ENCODE results near the gene NTM.

The NTM gene

DNA sequence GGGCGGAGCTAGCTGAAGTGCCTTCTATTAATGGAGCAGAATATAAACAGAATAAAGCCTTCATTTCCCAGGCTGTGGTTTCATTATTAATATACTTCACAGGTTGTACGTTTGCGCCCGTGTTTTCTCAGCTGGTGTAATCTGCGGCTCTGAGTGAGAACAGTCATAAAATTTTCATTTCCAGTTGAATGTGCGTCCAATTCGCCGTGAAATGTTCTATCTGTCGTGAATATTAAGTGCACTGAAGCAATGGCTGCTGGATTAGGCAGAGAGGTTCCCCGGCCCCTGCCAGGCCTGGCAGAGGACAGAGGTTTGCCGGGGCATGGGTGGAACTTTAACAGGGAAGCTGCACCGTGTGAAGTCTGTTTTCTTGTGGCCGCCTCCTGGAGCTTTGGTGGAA is 874.4 kb downstream of the NTM start:
- TF ChIP-seq, protein P1, sequence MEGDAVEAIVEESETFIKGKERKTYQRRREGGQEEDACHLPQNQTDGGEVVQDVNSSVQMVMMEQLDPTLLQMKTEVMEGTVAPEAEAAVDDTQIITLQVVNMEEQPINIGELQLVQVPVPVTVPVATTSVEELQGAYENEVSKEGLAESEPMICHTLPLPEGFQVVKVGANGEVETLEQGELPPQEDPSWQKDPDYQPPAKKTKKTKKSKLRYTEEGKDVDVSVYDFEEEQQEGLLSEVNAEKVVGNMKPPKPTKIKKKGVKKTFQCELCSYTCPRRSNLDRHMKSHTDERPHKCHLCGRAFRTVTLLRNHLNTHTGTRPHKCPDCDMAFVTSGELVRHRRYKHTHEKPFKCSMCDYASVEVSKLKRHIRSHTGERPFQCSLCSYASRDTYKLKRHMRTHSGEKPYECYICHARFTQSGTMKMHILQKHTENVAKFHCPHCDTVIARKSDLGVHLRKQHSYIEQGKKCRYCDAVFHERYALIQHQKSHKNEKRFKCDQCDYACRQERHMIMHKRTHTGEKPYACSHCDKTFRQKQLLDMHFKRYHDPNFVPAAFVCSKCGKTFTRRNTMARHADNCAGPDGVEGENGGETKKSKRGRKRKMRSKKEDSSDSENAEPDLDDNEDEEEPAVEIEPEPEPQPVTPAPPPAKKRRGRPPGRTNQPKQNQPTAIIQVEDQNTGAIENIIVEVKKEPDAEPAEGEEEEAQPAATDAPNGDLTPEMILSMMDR (conservative IDR thresholded peaks at IDR 0.05): no peak
- no peak overlapping the region for H3K27ac ChIP-seq

DNA sequence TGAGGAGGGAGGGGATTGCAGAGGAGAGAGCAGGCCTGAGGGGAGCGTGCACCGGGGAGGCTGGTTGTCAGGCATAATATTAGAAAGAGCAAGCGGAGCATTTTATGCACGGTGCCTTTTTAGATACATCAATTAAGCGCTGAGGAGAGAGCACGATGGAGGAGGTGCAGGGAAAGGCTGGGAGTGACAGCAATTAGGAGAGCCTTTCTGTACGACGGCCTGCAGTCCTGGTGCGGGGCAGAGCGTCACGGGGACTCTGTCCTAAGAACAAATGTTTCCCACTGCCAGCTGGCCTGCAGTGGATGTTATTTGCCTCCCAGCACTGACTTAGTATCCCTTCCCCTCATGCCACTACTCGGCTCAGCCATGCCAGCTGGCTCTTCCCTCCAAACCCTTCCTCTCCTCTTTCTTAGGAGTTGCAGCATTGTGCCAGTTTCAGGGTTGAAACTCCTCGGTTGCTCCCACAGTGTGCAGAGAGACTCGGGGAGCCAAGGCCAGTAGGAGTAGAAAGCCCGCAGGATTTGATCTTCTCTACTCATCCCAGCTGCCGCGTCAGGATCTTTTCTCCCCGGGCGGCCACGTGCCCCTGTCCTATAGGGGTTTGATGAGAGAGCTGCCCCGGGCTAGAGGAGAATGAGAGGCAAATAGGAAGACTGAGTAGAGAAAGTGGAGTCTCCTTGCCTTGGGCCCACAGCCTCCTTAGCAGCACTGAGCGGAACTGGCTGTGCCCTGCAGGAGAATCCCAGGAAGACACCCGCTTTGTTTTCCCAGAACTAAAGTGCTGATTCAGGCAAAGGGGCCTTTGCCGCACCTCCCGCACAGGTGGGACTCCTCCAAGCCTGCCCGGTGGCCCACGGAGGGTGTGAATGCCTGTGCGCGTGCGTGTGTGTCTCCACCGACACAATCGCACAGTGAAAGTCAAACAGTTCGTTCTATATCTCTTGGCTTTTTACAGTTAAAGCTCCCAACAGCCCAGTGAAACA is 875.3 kb downstream of the NTM start:
- no peak overlapping the region for H3K27ac ChIP-seq
- TF ChIP-seq, protein P1 (conservative IDR thresholded peaks at IDR 0.05): no peak

DNA sequence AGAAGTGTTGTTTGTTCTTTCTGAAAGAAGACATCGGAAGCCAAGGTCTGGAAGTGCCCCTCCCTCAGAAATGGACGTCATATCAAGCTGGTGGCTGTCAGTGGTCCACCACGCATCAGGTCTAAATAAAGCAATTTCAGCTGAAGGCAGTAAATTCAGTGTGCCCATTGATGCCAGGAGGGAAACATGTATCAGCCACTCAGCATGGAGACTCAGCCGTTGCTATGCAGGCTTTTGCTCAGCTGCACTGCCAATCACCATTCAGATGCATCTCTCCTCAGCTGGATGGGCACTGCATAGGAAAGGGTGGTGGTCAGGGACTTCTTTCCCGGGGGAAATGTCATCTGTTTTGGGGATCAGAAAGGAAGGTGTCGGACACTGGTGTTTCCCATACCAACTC is 878.2 kb downstream of the NTM start:
- H3K27ac ChIP-seq: no peak overlapping the region
- TF ChIP-seq, protein P1 (conservative IDR thresholded peaks at IDR 0.05): no peak

DNA sequence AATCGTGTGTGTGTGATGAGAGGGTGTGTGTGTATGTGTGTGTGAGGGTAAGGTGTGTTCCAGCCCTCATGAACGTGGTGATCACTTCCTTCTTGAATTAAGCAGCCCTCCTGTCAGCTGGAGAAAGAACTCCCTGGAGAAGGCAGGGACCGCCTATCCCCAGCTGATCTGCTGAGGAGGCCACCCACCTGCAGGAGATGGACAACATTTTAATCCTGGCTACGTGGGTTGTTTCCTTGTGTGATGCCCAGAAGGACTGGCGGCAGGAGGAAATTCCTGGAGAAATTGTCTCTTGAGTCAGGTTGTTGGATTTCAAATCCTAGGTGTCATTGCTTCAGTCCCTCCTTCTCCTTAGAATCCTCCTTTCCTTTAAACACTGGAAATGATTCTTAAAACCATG is 878.8 kb downstream of the NTM start:
- H3K27ac ChIP-seq: no peak overlapping the region
- TF ChIP-seq, protein P1 (conservative IDR thresholded peaks at IDR 0.05): no peak

DNA sequence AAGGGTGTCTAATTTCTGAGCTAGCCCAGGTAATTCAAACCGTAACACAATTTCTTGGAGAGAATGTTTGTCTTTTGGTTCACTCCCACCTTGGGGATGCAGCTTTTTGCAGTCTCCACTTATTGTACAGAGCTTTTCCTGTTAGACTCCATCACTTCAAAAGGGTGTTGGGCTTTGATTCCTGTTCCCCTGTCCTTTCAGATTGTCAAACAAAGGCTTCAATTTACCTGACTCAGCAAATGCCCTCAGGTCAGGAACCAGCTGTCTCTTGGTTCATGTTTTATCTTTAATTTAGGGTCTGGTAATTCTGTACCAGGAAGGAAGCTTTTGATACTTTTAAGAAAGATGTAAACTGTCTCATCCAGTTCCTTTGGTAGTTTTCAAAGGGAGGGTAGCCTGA is 880.6 kb downstream of the NTM start:
- no peak overlapping the region for H3K27ac ChIP-seq
- TF ChIP-seq, protein P1 (conservative IDR thresholded peaks at IDR 0.05): no peak

DNA sequence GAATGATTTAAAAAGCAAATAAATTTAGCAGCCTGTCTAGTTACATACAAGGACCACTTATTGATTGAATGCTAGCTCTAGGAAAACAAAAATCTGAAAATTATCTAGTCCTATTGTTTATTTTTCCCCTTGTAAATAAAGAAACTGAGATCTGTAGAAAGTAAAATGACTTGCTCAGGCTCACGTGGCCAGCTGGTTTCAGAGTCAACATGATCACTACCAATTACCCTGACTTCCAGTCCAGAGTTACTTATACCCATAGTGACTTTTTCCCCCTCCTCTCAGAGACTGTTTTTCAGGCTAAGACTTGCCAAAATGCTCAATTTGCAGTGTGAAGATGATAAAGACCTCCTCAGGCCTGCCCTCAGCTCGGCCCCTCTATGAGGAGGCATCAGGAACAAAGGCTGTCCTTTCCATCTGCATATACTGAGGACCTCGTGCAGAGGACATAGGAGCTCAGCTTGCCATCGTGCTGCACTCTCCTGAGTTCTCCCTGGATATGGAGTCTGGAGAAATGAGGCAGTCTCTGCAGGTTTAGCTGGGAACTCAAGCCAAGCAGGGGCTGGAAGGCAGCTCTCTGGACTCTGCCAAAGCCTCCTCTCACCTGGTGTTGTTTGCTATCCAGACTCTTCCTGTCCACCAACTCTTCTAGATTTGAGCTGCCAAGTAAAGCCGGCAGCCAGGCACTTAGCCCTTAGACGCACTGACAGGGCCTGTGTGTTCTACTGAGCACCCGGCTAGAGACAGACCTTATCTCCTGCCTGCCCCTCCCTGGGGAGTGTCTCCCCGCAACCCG is 883.3 kb downstream of the NTM start:
- H3K27ac ChIP-seq: no peak overlapping the region
- TF ChIP-seq, protein P1 (conservative IDR thresholded peaks at IDR 0.05): no peak

DNA sequence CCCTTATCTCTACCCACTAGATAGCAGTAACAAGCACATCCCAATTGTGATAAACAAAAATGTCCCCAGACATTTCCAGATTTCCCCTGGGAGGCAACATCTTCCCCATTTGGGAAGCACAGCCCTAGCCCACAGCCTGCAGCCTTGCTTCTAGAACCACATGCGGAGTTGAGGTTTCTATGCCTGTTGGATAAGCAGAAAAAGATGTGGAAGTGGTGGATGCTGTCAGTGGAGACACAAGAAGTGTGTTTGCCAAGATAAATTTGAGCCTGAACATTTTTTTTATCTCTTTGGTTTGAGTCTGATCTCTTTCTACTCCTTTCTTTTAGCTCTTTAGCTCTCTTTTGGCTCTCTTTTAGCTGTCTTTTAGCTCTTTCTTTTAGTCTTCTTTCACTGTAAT is 884.5 kb downstream of the NTM start:
- no peak overlapping the region for H3K27ac ChIP-seq
- TF ChIP-seq, protein P1 (conservative IDR thresholded peaks at IDR 0.05): no peak

All from VCaP (cell line).